ENCODE results near the gene DOCK2.

DOCK2 gene

DNA sequence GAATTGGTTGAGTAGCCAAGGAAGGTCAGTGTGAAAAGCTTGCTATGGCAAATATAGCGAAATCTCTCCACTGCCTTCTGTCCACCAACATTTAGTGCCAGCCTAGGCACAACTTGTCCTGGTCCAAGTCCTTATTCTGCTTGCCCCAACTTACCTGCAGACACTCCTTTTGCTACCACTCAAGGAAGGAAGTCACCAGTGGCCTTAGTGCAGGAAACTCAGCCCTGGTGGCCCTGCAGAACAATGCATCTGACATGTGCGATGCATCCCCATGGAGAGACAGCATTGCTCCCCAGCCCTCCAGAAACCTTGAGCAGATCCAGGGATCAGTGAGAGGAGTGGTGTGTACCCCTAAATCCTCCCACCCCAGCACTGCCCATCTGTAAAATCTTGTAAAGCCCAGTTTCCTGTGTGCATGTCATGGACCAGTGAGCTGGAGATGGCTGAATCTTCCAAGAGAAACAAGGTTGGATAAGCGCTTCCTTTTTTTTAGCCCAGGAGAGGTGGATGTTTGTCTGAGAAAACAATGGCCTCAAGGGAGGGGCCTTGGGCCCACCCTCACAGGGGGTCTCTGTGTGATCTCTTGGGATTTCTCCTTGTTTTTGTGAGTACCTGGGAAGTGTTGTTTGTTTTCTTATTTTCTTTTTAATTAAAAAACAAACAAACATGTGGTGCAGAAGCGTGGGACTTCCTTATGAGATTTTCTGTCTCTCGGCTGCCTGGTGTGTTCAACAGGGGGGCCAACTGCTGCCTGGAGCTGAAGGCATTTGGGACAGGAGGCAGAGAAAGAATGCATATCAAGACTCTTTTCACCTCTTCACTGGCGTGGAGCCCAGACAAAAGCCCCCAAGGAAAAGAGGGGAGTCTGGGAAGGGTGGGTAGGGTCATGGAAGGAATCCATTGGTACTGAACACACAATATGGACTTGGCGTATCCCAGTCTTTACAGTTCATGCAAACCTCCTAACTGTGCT is 472.3 kb downstream of the DOCK2 start:
- no peak for DNase-seq

DNA sequence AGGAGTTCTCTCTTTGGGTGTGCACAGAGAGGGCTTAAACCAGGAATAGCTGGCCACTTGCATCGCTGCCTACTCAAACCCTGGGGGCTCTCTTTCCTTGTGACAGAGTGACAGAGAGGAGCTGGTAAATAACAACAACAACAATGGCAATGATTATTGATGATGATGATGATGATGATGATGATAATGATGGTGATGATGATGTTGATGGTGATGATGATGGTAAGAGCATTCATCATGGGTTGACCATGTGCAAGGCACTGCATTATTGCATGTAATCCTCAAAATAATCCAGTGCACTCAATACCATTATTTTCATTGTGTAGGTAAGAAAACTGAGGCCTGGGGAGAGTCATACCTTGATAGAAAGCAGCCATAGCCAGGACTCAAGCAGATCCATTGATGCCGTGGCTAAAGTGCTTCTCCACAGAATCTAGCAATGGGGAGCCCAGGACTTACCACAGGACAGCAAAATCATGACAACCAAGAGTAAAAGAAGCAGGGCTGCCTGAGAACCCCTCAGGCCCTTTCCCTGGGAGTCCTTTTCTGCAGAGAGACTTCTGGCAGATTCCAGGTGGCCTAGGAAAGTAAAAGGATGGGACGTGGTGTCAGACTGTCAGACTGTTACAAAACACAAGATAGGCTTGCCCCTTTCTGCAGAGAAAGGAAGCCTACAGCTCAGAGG is 473.5 kb downstream of the DOCK2 start:
- no peak for DNase-seq

GRCh38 chr5:170111088-170111785 is 474.2 kb downstream of the DOCK2 start:
- no peak for DNase-seq

- no peak for DNase-seq
These were observed 475.9 kb downstream of the DOCK2 start for GRCh38 chr5:170112876-170113521.

DNA sequence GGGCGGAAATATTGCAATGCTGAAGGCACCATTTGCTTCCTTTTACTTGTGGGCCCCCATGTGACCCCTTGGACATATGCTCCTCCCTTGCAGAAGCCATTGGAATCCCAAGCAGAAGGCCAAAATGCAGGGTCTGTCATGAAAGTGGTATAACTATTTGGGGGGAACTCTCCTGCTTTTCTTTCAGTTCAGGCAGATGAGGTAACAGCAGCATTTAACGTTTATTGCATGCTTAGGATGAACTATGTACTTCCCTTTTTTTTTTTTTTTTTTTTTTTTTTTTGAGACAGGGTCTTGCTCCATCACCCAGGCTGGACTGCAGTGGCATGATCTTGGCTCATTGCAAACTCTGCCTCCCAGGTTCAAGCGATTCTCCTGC is 476.4 kb downstream of the DOCK2 start:
- no peak for DNase-seq

GRCh38 chr5:170114271-170114670 is 477.2 kb downstream of the DOCK2 start:
- no peak for DNase-seq

- no peak for DNase-seq
These were observed 478.9 kb downstream of the DOCK2 start for GRCh38 chr5:170115925-170116324.

DNA sequence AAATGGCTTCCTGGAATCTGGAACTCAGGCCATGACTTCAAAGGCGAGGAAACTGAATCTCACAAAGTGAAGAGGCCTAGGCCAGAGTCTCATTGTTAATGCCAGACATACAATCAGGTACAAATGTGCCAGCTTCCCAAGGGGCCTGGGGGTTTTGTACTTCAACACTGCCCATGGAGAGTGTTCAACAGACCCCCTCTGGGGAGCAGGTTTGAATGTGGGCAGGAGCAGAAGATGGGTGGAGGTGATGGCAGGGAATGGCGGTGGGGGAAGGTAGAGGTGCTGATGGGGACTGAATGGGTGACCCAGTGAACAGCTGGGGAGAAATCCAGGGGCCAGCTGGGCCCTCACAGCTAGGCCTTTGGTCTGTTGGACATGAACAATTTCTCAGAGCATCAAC is 480.7 kb downstream of the DOCK2 start:
- no peak for DNase-seq

GRCh38 chr5:170120576-170120975 is 483.5 kb downstream of the DOCK2 start:
- DNase-seq: no peak

DNA sequence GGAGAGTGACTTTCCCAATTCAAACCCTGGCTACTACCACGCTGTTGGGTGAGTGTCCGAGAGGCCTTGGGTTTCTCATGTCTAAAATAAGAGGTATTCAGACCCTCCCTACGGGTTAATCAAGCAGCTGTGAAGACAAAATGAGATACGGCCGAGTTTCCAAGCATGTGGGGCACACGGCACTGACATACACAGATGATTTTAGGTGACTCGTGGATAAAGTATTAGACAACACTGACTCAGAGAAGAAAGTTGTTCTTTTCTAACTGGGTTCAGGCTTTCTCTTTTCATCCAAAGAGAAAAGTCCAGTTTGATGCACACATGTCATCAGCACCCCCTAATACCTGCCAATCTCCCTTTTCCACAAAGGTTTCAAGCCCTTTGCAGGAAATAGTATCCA is 484.2 kb downstream of the DOCK2 start:
- no peak for DNase-seq

GRCh38 chr5:170126061-170126460 is 489.0 kb downstream of the DOCK2 start:
- no peak for DNase-seq

GRCh38 chr5:170126626-170127025 is 489.6 kb downstream of the DOCK2 start:
- no peak for DNase-seq

GRCh38 chr5:170131235-170131634 is 494.2 kb downstream of the DOCK2 start:
- no peak for DNase-seq

- DNase-seq: peak; percentile 24
These were observed 495.3 kb downstream of the DOCK2 start for GRCh38 chr5:170132269-170132975.

Data from eye (tissue), 1 donor.